GM21381 (cell line): Measurements from ENCODE around the gene DHCR24.

Source experiments
- ATAC-seq: cut with Tn5 transposase; IDR thresholded peaks from one replicate; pipeline ENCODE4 v1.9.1; 2021; ENCODE audit warnings: mild to moderate bottlenecking, moderate library complexity; ENCODE audit not compliant: unreplicated experiment

Gene DHCR24

GRCh38 chr1:54804471-54805132, 82.4 kb downstream of the DHCR24 start:
- no peak for ATAC-seq

GRCh38 chr1:54803761-54804470, 83.1 kb downstream of the DHCR24 start:
- ATAC-seq: no peak

DNA sequence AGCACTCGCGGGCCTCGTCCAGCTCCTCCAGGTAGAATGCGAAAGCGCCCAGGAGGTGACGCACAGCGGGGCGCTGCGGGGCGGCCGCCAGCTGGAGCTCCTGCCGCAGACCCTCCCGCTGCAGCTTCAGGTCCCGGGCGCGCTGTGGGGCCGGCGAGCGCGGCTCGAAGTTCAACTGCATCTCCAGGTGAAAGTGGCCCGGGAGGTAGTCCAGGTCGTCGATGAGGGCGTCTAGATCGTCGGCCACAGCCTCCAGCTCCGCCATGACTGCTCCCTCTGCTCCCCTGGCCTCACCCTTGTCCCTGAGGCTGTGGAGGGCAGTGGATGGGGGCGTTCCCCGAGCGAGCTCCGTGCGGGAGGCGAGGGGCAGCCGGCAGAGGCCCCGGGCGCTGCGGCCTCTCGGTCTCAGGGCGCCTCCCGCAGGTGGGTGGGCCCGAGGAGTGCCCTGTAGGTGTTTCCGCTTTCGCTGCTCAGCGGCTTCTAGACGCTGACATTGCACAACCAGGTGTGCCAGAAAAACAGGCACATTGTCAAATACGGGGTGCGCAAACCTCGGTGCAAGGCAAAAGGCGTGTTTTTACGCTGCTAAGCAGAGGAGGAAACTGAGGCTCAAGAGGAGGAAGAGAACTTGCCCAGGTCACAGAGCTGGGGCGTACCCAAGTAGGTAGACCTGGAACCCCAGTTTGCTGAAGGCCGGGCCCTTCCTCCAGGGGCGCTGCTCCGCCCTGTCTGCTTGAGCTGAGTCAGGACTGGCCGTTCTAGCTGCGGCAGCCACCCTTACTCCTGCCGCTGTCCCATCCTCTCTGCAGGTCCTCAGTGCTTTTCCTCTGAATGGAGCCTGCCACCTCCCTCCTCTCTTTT, 85.9 kb downstream of the DHCR24 start, which contains the start of gene TTC22:
Gene TTC22 (minus strand): TSS at position 425 of the 861 bp plus-strand sequence. CDS start 160 bp downstream, at position 265.
- peak; percentile 80 for ATAC-seq

- no peak for ATAC-seq
Observed at GRCh38 chr1:54800041-54800898, 86.7 kb downstream of the DHCR24 start.
